Measurements from ENCODE around the gene ITGA1. TPM values are rescaled to one million over a fixed set of nuclear protein-coding genes. Genes with fewer than 3 reads are reported as not detected.

The ITGA1 gene
- total RNA-seq, 4 donors from 2014 or later, result 2.4 to 10.7 (median 5.4) TPM

DNA sequence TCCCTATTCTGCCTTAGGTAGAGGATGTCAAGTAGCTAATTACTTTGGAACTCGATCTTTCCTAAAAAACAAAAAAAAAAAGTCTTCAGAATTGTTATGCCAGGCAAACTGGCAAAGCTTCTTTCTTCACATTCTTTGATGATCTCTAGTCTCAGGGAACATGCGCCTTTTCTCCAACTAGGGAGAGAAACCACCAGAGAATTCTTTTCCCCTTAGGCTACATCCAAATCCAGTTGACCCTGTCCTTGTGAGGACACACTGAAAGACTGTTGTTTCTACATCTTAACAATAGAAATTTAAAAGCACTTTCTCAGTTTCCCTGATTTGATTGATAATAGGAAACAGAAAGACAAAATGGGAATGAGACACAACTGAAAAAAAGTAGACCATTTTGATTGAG lies 106.7 kb downstream of the ITGA1 start:
- 63 to 68% methylated on average over 2 of the region's 2 CpGs for WGBS, 2 donors
- TF ChIP-seq CTCF (IDR thresholded peaks at IDR 0.05) (no peak), POLR2A (IDR thresholded peaks at IDR 0.05) (no peak)
- intact Hi-C loops (cut with DNase I; ENCODE audit: low total_unique reads), result loop anchor here (10.0 kb wide), 1 partner anchor 210 kb away; no protein-coding TSS in a partner anchor
- no peak for DNase-seq (ENCODE audit: low spot score in 2 of 2)
- no peak overlapping the region for H3K4me3 ChIP-seq (ENCODE audit: low read depth, poor library complexity, severe bottlenecking)

- WGBS, 2 donors, result 57 to 58% methylated on average over 2 of the region's 2 CpGs
- DNase-seq (ENCODE audit: low spot score in 2 of 2), result no peak
- intact Hi-C loops (cut with DNase I; ENCODE audit: low total_unique reads), result loop anchor here (10.0 kb wide), 1 partner anchor 210 kb away; no protein-coding TSS in a partner anchor
- H3K4me3 ChIP-seq (ENCODE audit: low read depth, poor library complexity, severe bottlenecking), result no peak overlapping the region
- TF ChIP-seq CTCF (IDR thresholded peaks at IDR 0.05) (no peak), POLR2A (IDR thresholded peaks at IDR 0.05) (no peak)
These were observed 107.4 kb downstream of the ITGA1 start for GRCh38 chr5:52895075-52895474.

- no peak for DNase-seq (ENCODE audit: low spot score in 2 of 2)
- TF ChIP-seq POLR2A (IDR thresholded peaks at IDR 0.05) (no peak), CTCF (IDR thresholded peaks at IDR 0.05) (no peak)
- intact Hi-C loops (cut with DNase I; ENCODE audit: low total_unique reads), result loop anchor here (10.0 kb wide), 1 partner anchor 211 kb away; no protein-coding TSS in a partner anchor
- WGBS, 2 donors, result 66 to 68% methylated on average over 5 of the region's 5 CpGs
- H3K4me3 ChIP-seq (ENCODE audit: low read depth, poor library complexity, severe bottlenecking), result no peak overlapping the region
These were observed 108.1 kb downstream of the ITGA1 start for GRCh38 chr5:52895572-52896413.

GRCh38 chr5:52896534-52897237 lies 109.0 kb downstream of the ITGA1 start:
- WGBS, 2 donors, result 64 to 65% methylated on average over 2 of the region's 2 CpGs
- no peak for TF ChIP-seq CTCF (IDR thresholded peaks at IDR 0.05)
- DNase-seq (ENCODE audit: low spot score in 2 of 2), result no peak
- intact Hi-C loops (cut with DNase I; ENCODE audit: low total_unique reads), result loop anchor here (10.0 kb wide), 1 partner anchor 212 kb away; no protein-coding TSS in a partner anchor
- no peak overlapping the region for H3K4me3 ChIP-seq (ENCODE audit: low read depth, poor library complexity, severe bottlenecking)

- no peak for DNase-seq (ENCODE audit: low spot score in 2 of 2)
- TF ChIP-seq CTCF (IDR thresholded peaks at IDR 0.05) (no peak), POLR2A (IDR thresholded peaks at IDR 0.05) (no peak)
- intact Hi-C loops (cut with DNase I; ENCODE audit: low total_unique reads), result loop anchor here (10.0 kb wide), 1 partner anchor 212 kb away; no protein-coding TSS in a partner anchor
- H3K4me3 ChIP-seq (ENCODE audit: low read depth, poor library complexity, severe bottlenecking), result no peak overlapping the region
These were observed 109.5 kb downstream of the ITGA1 start for GRCh38 chr5:52897238-52897614.

All from lower leg skin (tissue), 4 donors.